Spinal cord (tissue), 10 donors: Measurements from ENCODE around the gene HSPA12B. TPM values are rescaled to one million over a fixed set of nuclear protein-coding genes. Genes with fewer than 3 reads are reported as not detected.

Source experiments
- DNase-seq, 6 donors: peaks; one replicate each; pipeline versions ENCODE4 v3.0.0 to v3.0.0-alpha.2; 2013 to 2015; ENCODE audit warnings: low spot score in 6 of 6, low read depth in 4 of 6
- H3K27ac ChIP-seq: one replicate; pipeline ENCODE4 v1.5.1; 2013; ENCODE audit warnings: low read depth, low read length, control low read depth
- H3K27me3 ChIP-seq: one replicate; pipeline ENCODE4 v1.6.1; 2013; ENCODE audit warnings: low read length; ENCODE audit not compliant: control insufficient read depth, insufficient read depth
- H3K36me3 ChIP-seq: one replicate; pipeline ENCODE4 v1.6.1; 2013; ENCODE audit warnings: low read length; ENCODE audit not compliant: control insufficient read depth, insufficient read depth
- H3K4me1 ChIP-seq: one replicate; pipeline ENCODE4 v1.6.1; 2013; ENCODE audit warnings: low read length; ENCODE audit not compliant: control insufficient read depth, insufficient read depth
- H3K4me3 ChIP-seq: one replicate; pipeline ENCODE4 v1.5.1; 2013; ENCODE audit warnings: low read depth, low read length, control low read depth
- H3K9me3 ChIP-seq: one replicate; pipeline ENCODE4 v1.6.1; 2013; ENCODE audit warnings: low read length; ENCODE audit not compliant: control insufficient read depth, insufficient read depth
- WGBS: methylation state at CpG from one replicate; pipeline ENCODE4 v1.1.5; 2013; ENCODE audit warnings: missing lambda C conversion rate; ENCODE audit not compliant: insufficient coverage; 5-methylcytosine and 5-hydroxymethylcytosine counted together
- polyA plus RNA-seq, 2 donors: library from polyadenylated mRNA; unstranded; fragments of 120-200 nt; gene quantifications; one replicate each; pipeline ENCODE4 v1.2.1, GENCODE V29; 2013; ENCODE audit not compliant: insufficient read length in 2 of 2
- total RNA-seq, 2 donors: library from RNA; depleted of rRNA in 1 of 2; stranded (reverse); fragments of 120-200 nt in 1 of 2; fragments of >200 nt in 1 of 2; gene quantifications; one replicate each; pipeline versions ENCODE4 v1.2.3 to v1.2.4, GENCODE V29; 2013 to 2014
- donor health status: healthy.

The HSPA12B gene
- total and polyA plus RNA-seq, 4 donors, result 4.1 to 16.1 (median 14.0) TPM

- no peak within 1 kb of the TSS for H3K27ac ChIP-seq
- WGBS, result 86% methylated on average over 10 of the region's 15 CpGs
- H3K4me3 ChIP-seq, result no peak within 1 kb of the TSS
- no peak for DNase-seq
- no peaks in the 10 kb centered on the region for H3K9me3 ChIP-seq
- no peaks in the 10 kb centered on the region for H3K27me3 ChIP-seq
- peaks cover 9% of the 10 kb centered on the region for H3K4me1 ChIP-seq
- H3K36me3 ChIP-seq, result no peaks in the 10 kb centered on the region
These were observed 20.1 kb upstream of the HSPA12B start, which contains the start of gene SIGLEC1 for GRCh38 chr20:3712279-3712873. Gene SIGLEC1 (minus strand): TSS chr20:3712600. CDS start chr20:3707128, 5,472 bp downstream.

- Histone ChIP-seq H3K4me1 (peaks cover 9% of the 10 kb centered on the region), H3K27me3 (no peaks in the 10 kb centered on the region), H3K36me3 (no peaks in the 10 kb centered on the region), H3K27ac (no peak overlapping the region), H3K4me3 (no peak overlapping the region), H3K9me3 (no peaks in the 10 kb centered on the region)
- 93% methylated on average over 4 of the region's 4 CpGs for WGBS
- DNase-seq, result no peak
These were observed 18.4 kb upstream of the HSPA12B start for GRCh38 chr20:3714092-3714491.

DNA sequence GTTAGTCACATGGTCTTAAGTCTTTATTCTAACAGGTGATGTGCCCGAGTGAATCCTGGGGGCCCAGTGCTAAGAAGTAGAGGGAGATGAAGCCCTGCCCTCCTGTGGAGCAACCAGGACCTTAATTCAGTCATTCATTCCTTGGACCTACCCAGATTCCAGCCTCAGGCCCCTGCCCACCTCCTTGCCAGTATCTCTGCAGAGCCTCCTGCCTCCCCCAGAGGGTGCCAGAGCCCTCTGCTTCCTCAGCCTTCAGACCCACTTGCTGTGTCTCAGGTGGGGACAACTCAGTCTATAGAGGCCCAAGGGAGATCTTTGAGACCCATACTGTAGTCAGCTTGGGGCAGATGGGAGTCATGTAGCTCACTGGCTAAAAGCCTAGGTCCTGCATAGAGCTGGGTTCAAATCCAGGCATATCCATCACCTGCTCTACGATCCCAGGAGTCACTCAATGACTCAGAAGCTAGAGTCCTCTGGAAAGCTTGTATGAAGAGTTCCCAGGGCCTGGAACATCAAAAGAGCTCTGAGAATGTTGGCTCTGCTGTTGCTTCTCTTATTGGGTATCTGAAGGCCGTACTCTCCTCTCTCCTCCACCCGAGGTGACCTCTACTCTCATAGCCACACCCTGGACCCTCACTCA is 16.2 kb upstream of the HSPA12B start:
- WGBS, result 98% methylated on average over 3 of the region's 4 CpGs
- Histone ChIP-seq H3K27me3 (no peaks in the 10 kb centered on the region), H3K4me1 (no peaks in the 10 kb centered on the region), H3K4me3 (no peak overlapping the region), H3K9me3 (no peaks in the 10 kb centered on the region), H3K27ac (no peak overlapping the region), H3K36me3 (no peaks in the 10 kb centered on the region)
- peak in 4 of 6 donors; percentile 15 to 57 (median 34) for DNase-seq

DNA sequence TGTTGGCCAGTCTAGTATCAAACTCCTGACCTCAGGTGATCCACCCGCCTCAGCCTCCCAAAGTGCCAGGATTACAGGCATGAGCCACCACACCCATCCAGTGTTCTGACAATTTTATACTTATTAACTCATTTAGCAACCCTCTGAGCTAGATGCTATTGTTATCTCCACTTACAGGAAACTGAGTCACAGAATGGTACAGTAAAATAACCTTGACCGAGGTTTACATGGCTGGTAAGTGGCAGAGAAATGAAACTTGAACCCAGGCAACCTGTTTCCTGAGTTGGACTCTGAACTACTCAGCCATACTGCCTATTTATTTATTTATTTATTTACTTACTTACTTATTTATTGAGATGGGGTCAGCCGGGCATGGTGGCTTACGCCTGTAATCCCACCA is 13.4 kb upstream of the HSPA12B start:
- Histone ChIP-seq H3K4me3 (no peak overlapping the region), H3K36me3 (no peaks in the 10 kb centered on the region), H3K4me1 (no peaks in the 10 kb centered on the region), H3K27ac (no peak overlapping the region), H3K9me3 (no peaks in the 10 kb centered on the region), H3K27me3 (no peaks in the 10 kb centered on the region)
- WGBS, result 100% methylated on average over 1 of the region's 4 CpGs
- no peak for DNase-seq

GRCh38 chr20:3720068-3720467 is 12.4 kb upstream of the HSPA12B start:
- WGBS, result 68% methylated on average over 2 of the region's 2 CpGs
- no peaks in the 10 kb centered on the region for H3K36me3 ChIP-seq
- no peaks in the 10 kb centered on the region for H3K27me3 ChIP-seq
- no peak for DNase-seq
- H3K9me3 ChIP-seq, result no peaks in the 10 kb centered on the region
- H3K27ac ChIP-seq, result no peak overlapping the region
- no peak overlapping the region for H3K4me3 ChIP-seq
- no peaks in the 10 kb centered on the region for H3K4me1 ChIP-seq

DNA sequence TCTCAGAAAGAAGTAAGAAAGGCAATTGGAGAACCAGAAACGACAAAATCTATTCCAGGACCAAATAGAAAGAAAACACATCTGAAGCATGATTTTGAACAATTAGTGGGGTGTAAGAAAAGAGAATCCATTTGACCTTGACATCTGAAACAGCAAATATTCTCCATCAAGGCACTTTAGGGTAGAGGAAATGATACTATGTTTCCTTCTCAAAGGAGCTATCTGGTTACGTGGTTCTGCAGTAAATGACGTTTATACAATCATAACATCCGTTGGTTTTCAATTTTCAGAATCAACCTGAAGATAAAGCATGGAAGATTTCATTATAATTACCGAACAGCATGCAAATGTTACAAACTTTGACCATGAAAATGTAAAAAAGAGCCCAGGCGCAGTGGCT is 11.9 kb upstream of the HSPA12B start:
- Histone ChIP-seq H3K4me3 (no peak overlapping the region), H3K27ac (no peak overlapping the region), H3K9me3 (no peaks in the 10 kb centered on the region), H3K4me1 (no peaks in the 10 kb centered on the region), H3K27me3 (no peaks in the 10 kb centered on the region), H3K36me3 (no peaks in the 10 kb centered on the region)
- no peak for DNase-seq
- 73% methylated on average over 1 of the region's 6 CpGs for WGBS

- DNase-seq, result no peak
- H3K9me3 ChIP-seq, result no peaks in the 10 kb centered on the region
- no peaks in the 10 kb centered on the region for H3K36me3 ChIP-seq
- H3K4me1 ChIP-seq, result no peaks in the 10 kb centered on the region
- H3K27me3 ChIP-seq, result no peaks in the 10 kb centered on the region
- WGBS, result no CpG with 5 or more reads among the region's 4 CpGs
- H3K27ac ChIP-seq, result no peak overlapping the region
- no peak overlapping the region for H3K4me3 ChIP-seq
These were observed 10.6 kb upstream of the HSPA12B start for GRCh38 chr20:3721912-3722311.

DNA sequence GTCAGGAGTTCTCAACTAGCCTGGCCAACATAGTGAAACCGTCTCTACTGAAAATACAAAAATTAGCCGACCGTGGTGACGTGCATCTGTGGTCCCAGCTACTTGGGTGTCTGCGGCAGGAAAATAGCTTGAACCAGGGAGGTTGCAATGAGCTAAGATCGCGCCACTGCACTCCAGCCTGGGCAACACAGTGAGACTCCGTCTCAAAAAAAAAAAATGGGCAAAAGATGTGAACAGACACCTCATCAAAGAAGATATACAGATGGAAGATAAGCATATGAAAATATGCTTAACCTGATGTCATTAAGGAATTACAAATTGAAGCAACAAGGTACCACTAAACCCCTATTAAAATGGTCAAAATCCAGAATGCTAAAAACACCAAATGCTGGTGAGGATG is 9.2 kb upstream of the HSPA12B start:
- H3K36me3 ChIP-seq, result no peaks in the 10 kb centered on the region
- DNase-seq, result no peak
- H3K4me1 ChIP-seq, result no peaks in the 10 kb centered on the region
- no peaks in the 10 kb centered on the region for H3K9me3 ChIP-seq
- no peak overlapping the region for H3K27ac ChIP-seq
- H3K4me3 ChIP-seq, result no peak overlapping the region
- 96% methylated on average over 8 of the region's 8 CpGs for WGBS
- H3K27me3 ChIP-seq, result no peaks in the 10 kb centered on the region

DNA sequence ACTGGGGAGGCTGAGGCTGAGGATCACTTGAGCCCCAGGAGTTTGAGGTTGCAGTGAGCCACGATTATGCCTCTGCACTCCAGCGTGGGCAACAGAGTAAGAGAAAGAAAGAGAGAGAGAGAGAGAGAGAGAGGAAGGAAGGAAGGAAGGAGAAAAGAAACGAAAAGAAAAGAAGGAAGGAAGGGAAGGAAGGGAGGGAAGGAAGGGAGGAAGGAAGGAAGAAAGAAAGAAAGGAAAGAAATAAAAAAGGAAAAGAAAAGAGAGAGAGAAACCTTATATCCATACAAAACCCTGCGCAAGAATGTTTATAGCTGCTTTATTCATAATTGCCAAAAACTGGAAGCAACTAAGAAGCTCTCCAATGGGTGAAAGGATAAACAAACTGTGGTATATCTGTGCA is 8.1 kb upstream of the HSPA12B start:
- Histone ChIP-seq H3K4me1 (no peaks in the 10 kb centered on the region), H3K27me3 (peaks cover 5% of the 10 kb centered on the region), H3K4me3 (no peak overlapping the region), H3K27ac (no peak overlapping the region), H3K36me3 (no peaks in the 10 kb centered on the region), H3K9me3 (no peaks in the 10 kb centered on the region)
- no peak for DNase-seq
- WGBS, result 50% methylated on average over 2 of the region's 4 CpGs

DNA sequence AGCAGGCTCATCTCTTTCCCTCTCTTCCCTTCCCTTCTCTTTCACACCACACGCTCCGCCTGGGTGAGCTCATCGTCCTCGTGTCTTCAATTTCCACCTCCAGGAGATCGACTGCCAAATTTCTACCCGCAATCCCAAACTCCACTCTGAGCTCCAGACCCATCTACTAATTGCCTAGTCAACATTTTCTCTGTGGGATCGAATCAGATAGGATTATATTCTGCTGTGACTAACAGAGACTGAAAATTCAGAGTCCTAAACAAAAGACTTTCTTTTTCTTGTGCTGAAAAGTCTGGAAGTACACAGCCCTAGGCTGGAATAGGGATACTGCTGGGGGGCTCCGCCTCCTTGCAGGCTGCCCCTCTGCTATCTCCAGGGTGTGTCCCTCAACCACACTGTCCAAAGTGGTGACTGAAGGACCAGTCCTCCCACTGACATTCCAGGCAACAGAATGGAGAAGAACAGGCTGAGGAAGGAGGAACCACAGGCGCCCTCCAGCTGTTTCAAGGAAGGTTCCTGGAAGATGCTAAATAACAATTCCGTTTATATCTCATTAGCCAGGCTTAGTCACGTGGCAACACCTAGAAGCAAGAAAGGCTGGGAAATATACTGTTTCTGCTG is 5.0 kb upstream of the HSPA12B start:
- 53% methylated on average over 8 of the region's 11 CpGs for WGBS
- Histone ChIP-seq H3K27me3 (peaks cover 11% of the 10 kb centered on the region), H3K4me3 (no peak overlapping the region)

More for the DNA sequence above, 5.0 kb upstream of the HSPA12B start:
- H3K9me3 ChIP-seq, result no peaks in the 10 kb centered on the region
- no peaks in the 10 kb centered on the region for H3K36me3 ChIP-seq
- peak in 1 of 6 donors; percentile 39 for DNase-seq
- peaks cover 16% of the 10 kb centered on the region for H3K4me1 ChIP-seq
- no peak overlapping the region for H3K27ac ChIP-seq
